Measurements from ENCODE around the gene CFAP65. TPM values are rescaled to one million over a fixed set of nuclear protein-coding genes. Genes with fewer than 3 reads are reported as not detected.

The CFAP65 gene
- total RNA-seq, 5 donors from 2014 or later (not counting 1 experiment from before 2014, with no cell fraction given): 0.16 TPM; not detected in 4

DNA sequence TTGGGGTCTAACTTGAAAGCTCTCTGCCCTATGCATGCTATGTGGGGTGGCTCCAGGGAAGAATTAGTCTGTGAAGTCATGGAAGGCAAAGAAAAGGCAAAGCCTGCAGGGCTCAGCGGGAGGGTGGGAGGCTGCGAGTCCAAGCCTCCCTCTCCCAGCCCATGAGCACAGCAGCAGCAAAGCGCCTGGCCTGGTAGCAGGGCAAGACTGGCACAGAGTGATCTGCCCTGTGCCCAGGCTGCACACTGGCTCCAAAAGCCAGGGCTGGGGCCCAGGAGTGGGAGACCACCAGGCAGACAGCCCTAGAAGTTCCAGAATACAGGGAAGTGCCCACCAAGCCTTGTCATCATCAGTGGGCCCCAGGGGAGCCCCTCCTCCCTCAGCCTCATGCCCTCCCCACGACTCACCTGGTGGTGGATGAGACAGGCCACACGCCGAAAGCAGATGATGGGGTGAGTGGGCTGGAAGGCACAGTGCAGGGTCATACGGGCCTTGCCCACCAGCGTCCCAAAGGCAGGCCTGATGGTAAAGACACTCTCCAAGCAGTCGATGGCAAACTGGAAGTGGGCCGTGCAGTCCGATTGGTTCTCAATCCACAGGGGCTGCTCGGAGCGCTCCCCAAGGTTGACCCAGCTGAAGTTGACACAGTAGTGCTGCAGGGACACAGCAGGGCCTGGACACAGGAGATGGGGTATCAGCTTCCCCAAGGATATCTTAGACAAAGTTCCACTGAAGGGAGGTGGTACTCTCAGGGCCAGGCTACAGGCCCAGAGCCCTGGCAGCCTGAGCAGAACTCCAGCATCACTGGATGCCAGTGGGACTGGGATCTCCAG is 12.1 kb downstream of the CFAP65 start:
- no peak for DNase-seq
- 76% methylated on average over 12 of the region's 13 CpGs for WGBS (ENCODE audit: insufficient coverage)
- H3K27me3 Mint-ChIP-seq: peaks cover 23 to 29% of the 10 kb centered on the region in 2 donors
- no peak overlapping the region for H3K27ac ChIP-seq (ENCODE audit: low read length)
- H3K4me1 ChIP-seq (ENCODE audit: control insufficient read depth in 1 of 2, extremely low read depth in 1 of 2, insufficient read depth in 2 of 2, low read length in 2 of 2): no peaks in the 10 kb centered on the region
- H3K36me3 Mint-ChIP-seq: no peaks in the 10 kb centered on the region
- H3K4me1 Mint-ChIP-seq: no peaks in the 10 kb centered on the region
- ATAC-seq (replicated peaks in 1 of 4): peak in 2 of 4 experiments; percentile 14 to 23
- no peaks in the 10 kb centered on the region for H3K9me3 Mint-ChIP-seq
- no peak overlapping the region for H3K4me3 ChIP-seq (ENCODE audit: control insufficient read depth in 1 of 2, extremely low read depth in 1 of 2, low read length in 1 of 2)
- H3K27ac Mint-ChIP-seq: no peak overlapping the region
- H3K9me3 ChIP-seq: no peaks in the 10 kb centered on the region
- no peaks in the 10 kb centered on the region for H3K36me3 ChIP-seq (ENCODE audit: control insufficient read depth in 2 of 2, extremely low read depth in 1 of 2, insufficient read depth in 1 of 2, low read length in 1 of 2)
- ChIA-PET CTCF (interaction anchor here (0.5 to 1.7 kb wide), 28 partner anchors 9 to 618 kb away, joined by 3 to 23 read pairs (median 4); partner anchors contain the start of gene CFAP65 (in 2 of the 2)), POLR2A (no interaction called here)
- H3K27me3 ChIP-seq (replicated peaks in 1 of 2; ENCODE audit: control insufficient read depth in 2 of 2, extremely low read depth in 1 of 2, insufficient read depth in 2 of 2, low read length in 1 of 2): peaks cover 0 to 52% of the 10 kb centered on the region in 2 experiments
- no peak overlapping the region for H3K4me3 Mint-ChIP-seq

DNA sequence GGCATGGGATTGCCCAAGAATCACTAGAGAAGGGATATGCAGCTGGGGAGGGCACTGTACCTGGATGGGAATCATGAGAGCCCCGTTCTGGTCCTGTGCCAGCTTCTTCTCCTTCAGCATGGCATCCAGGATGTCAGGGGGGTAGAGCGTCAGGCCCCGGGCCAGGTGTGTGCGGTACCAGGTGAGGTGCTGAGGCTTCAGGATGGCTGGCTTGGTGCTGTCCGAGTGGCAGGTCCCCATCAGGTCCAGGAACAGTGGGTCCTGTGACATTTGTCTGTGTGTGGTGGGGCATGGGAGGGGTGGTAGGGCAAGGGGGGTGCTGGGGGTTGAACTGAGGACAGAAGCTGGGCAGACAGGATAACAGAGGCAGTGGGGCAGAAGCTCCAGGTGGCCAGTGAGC is 13.2 kb downstream of the CFAP65 start:
- no peak overlapping the region for H3K4me3 Mint-ChIP-seq
- Histone ChIP-seq H3K27ac (ENCODE audit: low read length) (no peak overlapping the region), H3K4me3 (ENCODE audit: control insufficient read depth in 1 of 2, extremely low read depth in 1 of 2, low read length in 1 of 2) (no peak overlapping the region), H3K4me1 (ENCODE audit: control insufficient read depth in 1 of 2, extremely low read depth in 1 of 2, insufficient read depth in 2 of 2, low read length in 2 of 2) (no peaks in the 10 kb centered on the region), H3K9me3 (no peaks in the 10 kb centered on the region), H3K27me3 (replicated peaks in 1 of 2; ENCODE audit: control insufficient read depth in 2 of 2, extremely low read depth in 1 of 2, insufficient read depth in 2 of 2, low read length in 1 of 2) (peaks cover 0 to 54% of the 10 kb centered on the region in 2 experiments), H3K36me3 (ENCODE audit: control insufficient read depth in 2 of 2, extremely low read depth in 1 of 2, insufficient read depth in 1 of 2, low read length in 1 of 2) (no peaks in the 10 kb centered on the region)
- no peaks in the 10 kb centered on the region for H3K4me1 Mint-ChIP-seq
- no peak overlapping the region for H3K27ac Mint-ChIP-seq
- no peaks in the 10 kb centered on the region for H3K9me3 Mint-ChIP-seq
- ATAC-seq (replicated peaks in 1 of 4) (no peak), DNase-seq (no peak)
- 73% methylated on average over 5 of the region's 5 CpGs for WGBS (ENCODE audit: insufficient coverage)
- H3K36me3 Mint-ChIP-seq: no peaks in the 10 kb centered on the region
- ChIA-PET POLR2A (no interaction called here), CTCF (interaction anchor here (0.7 to 1.5 kb wide), 8 partner anchors 13 to 1693 kb away, joined by 3 to 4 read pairs (median 4); partner anchors contain the start of gene CFAP65 (in 1 of the 2))
- H3K27me3 Mint-ChIP-seq: peaks cover 15 to 23% of the 10 kb centered on the region in 2 donors

DNA sequence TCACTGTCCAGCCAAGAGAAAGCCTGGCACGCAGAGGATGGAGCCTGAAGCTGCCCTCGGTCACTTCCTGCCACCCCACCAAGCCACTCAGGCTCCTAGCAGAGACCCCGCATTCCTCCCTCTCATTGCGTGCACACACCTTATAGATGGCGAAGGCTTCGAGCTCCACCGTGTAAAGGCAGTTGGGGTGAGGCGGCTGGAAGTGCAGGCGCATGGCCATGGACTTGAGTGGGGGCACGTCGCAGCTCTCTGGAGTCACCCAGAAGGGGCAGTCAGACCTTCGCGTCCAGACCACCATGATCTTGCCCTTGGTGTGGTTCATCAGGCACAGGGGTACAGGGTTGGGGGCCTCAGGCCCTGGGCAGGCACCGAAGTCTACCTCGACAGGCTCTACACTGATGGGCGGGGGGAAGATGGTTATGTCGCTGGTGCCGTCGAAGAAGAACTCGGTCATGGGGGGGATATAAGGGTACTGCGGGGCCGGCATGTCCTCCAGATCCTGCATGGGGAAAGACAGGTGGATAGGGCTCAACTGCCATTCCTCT is 13.7 kb downstream of the CFAP65 start:
- ATAC-seq (replicated peaks in 1 of 4) (no peak), DNase-seq (no peak)
- Mint-ChIP-seq H3K9me3 (no peaks in the 10 kb centered on the region), H3K4me3 (no peak overlapping the region), H3K4me1 (no peaks in the 10 kb centered on the region), H3K36me3 (no peaks in the 10 kb centered on the region), H3K27me3 (peaks cover 13 to 24% of the 10 kb centered on the region in 2 donors), H3K27ac (no peak overlapping the region)
- Histone ChIP-seq H3K27ac (ENCODE audit: low read length) (no peak overlapping the region), H3K4me1 (ENCODE audit: control insufficient read depth in 1 of 2, extremely low read depth in 1 of 2, insufficient read depth in 2 of 2, low read length in 2 of 2) (no peaks in the 10 kb centered on the region), H3K9me3 (no peaks in the 10 kb centered on the region), H3K4me3 (ENCODE audit: control insufficient read depth in 1 of 2, extremely low read depth in 1 of 2, low read length in 1 of 2) (no peak overlapping the region), H3K27me3 (replicated peaks in 1 of 2; ENCODE audit: control insufficient read depth in 2 of 2, extremely low read depth in 1 of 2, insufficient read depth in 2 of 2, low read length in 1 of 2) (peaks cover 0 to 52% of the 10 kb centered on the region in 2 experiments), H3K36me3 (ENCODE audit: control insufficient read depth in 2 of 2, extremely low read depth in 1 of 2, insufficient read depth in 1 of 2, low read length in 1 of 2) (no peaks in the 10 kb centered on the region)
- POLR2A ChIA-PET: no interaction called here
- WGBS (ENCODE audit: insufficient coverage): 88% methylated on average over 17 of the region's 22 CpGs
- CTCF ChIA-PET: interaction anchor here (0.7 to 1.5 kb wide), 6 partner anchors 13 to 1692 kb away, joined by 3 to 4 read pairs (median 4); partner anchors contain the start of gene CFAP65 (in 1 of the 2)

DNA sequence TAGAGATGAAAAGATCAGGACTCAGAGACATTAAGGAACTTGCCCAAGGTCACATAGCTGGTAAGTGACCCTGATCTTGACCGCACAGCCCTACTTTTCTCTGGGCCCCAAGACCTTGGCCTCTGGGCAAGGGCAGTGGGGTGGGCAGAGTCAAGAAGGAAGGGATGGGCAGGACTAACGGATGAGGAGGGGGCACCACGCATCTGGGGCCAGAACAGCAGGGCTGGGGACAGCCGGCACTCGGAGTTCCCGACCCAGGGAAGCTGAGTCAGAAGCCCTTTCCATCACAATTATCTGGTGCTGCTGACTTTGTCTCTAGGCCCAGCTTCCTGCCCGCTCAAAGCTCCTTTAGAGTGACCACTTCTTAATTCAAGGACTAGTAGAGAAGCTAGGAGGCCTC is 14.4 kb downstream of the CFAP65 start:
- Histone ChIP-seq H3K4me3 (ENCODE audit: control insufficient read depth in 1 of 2, extremely low read depth in 1 of 2, low read length in 1 of 2) (no peak overlapping the region), H3K9me3 (no peaks in the 10 kb centered on the region), H3K27me3 (replicated peaks in 1 of 2; ENCODE audit: control insufficient read depth in 2 of 2, extremely low read depth in 1 of 2, insufficient read depth in 2 of 2, low read length in 1 of 2) (peaks cover 0 to 48% of the 10 kb centered on the region in 2 experiments), H3K4me1 (ENCODE audit: control insufficient read depth in 1 of 2, extremely low read depth in 1 of 2, insufficient read depth in 2 of 2, low read length in 2 of 2) (no peaks in the 10 kb centered on the region), H3K36me3 (ENCODE audit: control insufficient read depth in 2 of 2, extremely low read depth in 1 of 2, insufficient read depth in 1 of 2, low read length in 1 of 2) (no peaks in the 10 kb centered on the region), H3K27ac (ENCODE audit: low read length) (no peak overlapping the region)
- DNase-seq (no peak), ATAC-seq (replicated peaks in 1 of 4) (no peak)
- WGBS (ENCODE audit: insufficient coverage): 77% methylated on average over 5 of the region's 7 CpGs
- no peaks in the 10 kb centered on the region for H3K4me1 Mint-ChIP-seq
- H3K27me3 Mint-ChIP-seq: peaks cover 7 to 21% of the 10 kb centered on the region in 2 donors
- ChIA-PET CTCF (interaction anchor here (0.7 to 1.5 kb wide), 3 partner anchors 31 to 128 kb away, joined by 3 read pairs; no protein-coding TSS in a partner anchor), POLR2A (no interaction called here)
- H3K27ac Mint-ChIP-seq: no peak overlapping the region
- H3K4me3 Mint-ChIP-seq: no peak overlapping the region
- H3K36me3 Mint-ChIP-seq: no peaks in the 10 kb centered on the region
- no peaks in the 10 kb centered on the region for H3K9me3 Mint-ChIP-seq

DNA sequence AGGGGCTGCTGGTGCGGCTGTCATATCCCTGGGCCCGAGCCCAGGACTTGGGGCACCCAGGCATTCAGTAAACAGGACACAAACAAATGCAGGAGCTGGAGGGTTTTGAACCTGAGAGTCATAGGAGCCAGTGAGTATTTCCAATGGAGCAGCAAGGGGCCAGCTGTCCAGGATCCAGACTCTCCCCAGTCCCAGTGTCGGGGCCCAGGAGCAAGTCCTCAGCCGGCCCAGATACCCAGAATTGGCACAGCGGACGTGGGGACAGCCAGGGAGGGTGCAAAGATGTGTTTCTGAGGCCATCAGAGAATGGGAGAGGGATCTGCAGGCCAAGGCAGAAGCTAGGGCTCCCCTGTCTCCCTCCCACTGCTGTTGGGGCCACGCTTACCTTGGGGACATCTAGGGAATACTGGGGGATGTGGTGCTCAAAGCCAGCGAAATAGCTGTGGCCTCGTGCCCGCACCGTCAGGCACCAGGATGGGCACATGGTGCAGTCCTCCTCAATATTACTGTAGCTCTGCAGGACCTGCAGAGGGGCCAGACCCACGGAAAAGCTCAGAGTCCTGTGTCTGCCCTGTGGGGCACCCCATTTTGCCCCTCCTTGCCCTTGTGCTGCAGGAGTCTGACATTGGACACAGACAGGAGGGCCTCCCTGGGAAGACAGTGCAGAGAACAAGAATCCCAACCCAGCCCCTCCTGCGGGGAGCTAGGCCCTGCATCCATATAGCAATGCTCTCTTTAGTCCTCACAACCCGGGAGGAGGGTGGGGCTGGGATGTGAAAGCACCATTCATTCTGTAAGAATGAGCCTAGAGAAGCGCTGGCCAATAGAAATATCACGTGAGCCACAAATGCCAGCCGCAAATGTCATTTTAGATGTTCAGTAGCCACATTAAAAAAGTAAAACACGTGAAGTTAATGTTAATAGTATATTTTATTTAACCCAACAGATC is 15.4 kb downstream of the CFAP65 start:
- peaks cover 0 to 50% of the 10 kb centered on the region in 2 experiments for H3K27me3 ChIP-seq (replicated peaks in 1 of 2; ENCODE audit: control insufficient read depth in 2 of 2, extremely low read depth in 1 of 2, insufficient read depth in 2 of 2, low read length in 1 of 2)
- no peaks in the 10 kb centered on the region for H3K36me3 ChIP-seq (ENCODE audit: control insufficient read depth in 2 of 2, extremely low read depth in 1 of 2, insufficient read depth in 1 of 2, low read length in 1 of 2)
- H3K4me1 ChIP-seq (ENCODE audit: control insufficient read depth in 1 of 2, extremely low read depth in 1 of 2, insufficient read depth in 2 of 2, low read length in 2 of 2): no peaks in the 10 kb centered on the region
- ChIA-PET POLR2A (no interaction called here), CTCF (interaction anchor here in 1 of 2 donors (0.5 to 0.7 kb wide), 2 partner anchors 31 to 157 kb away, joined by 3 read pairs; no protein-coding TSS in a partner anchor)
- no peak overlapping the region for H3K27ac Mint-ChIP-seq
- H3K27me3 Mint-ChIP-seq: peaks cover 7 to 20% of the 10 kb centered on the region in 2 donors
- H3K4me3 ChIP-seq (ENCODE audit: control insufficient read depth in 1 of 2, extremely low read depth in 1 of 2, low read length in 1 of 2): no peak overlapping the region
- no peak for DNase-seq
- no peak for ATAC-seq (replicated peaks in 1 of 4)
- WGBS (ENCODE audit: insufficient coverage): 73% methylated on average over 7 of the region's 18 CpGs
- no peak overlapping the region for H3K4me3 Mint-ChIP-seq
- no peak overlapping the region for H3K27ac ChIP-seq (ENCODE audit: low read length)
- H3K4me1 Mint-ChIP-seq: no peaks in the 10 kb centered on the region
- no peaks in the 10 kb centered on the region for H3K9me3 ChIP-seq
- H3K9me3 Mint-ChIP-seq: no peaks in the 10 kb centered on the region
- H3K36me3 Mint-ChIP-seq: no peaks in the 10 kb centered on the region

DNA sequence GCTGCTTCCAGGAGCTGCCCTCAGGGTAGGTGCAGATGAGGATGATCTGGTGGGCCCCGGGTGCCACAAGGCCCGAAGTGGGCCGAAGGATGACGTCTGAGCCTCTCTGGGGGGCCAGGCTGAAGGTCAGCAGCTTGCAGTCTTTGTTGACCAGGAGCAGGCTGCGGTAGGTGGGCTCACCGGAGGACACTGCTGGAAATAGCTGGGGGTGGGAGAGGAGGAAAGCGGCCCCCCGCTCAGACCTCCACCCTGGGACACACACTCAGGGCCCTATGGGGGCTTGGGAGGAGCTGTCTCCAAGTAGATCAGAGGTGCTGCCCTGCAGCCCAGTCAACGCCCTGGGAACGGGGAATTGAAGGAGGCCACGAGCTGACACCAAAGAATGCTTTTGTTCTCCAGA is 17.3 kb downstream of the CFAP65 start:
- H3K4me1 Mint-ChIP-seq: no peaks in the 10 kb centered on the region
- H3K27ac ChIP-seq (ENCODE audit: low read length): no peak overlapping the region
- H3K36me3 ChIP-seq (ENCODE audit: control insufficient read depth in 2 of 2, extremely low read depth in 1 of 2, insufficient read depth in 1 of 2, low read length in 1 of 2): no peaks in the 10 kb centered on the region
- H3K4me3 ChIP-seq (ENCODE audit: control insufficient read depth in 1 of 2, extremely low read depth in 1 of 2, low read length in 1 of 2): no peak overlapping the region
- POLR2A ChIA-PET: no interaction called here
- ATAC-seq (replicated peaks in 1 of 4) (no peak), DNase-seq (no peak)
- H3K9me3 ChIP-seq: no peaks in the 10 kb centered on the region
- no peaks in the 10 kb centered on the region for H3K36me3 Mint-ChIP-seq
- WGBS (ENCODE audit: insufficient coverage): 74% methylated on average over 5 of the region's 11 CpGs
- CTCF ChIA-PET: interaction anchor here in 1 of 2 donors (0.6 kb wide), 1 partner anchor 52 kb away, joined by 6 read pairs; no protein-coding TSS in a partner anchor
- H3K9me3 Mint-ChIP-seq: no peaks in the 10 kb centered on the region
- no peak overlapping the region for H3K4me3 Mint-ChIP-seq
- H3K27me3 ChIP-seq (replicated peaks in 1 of 2; ENCODE audit: control insufficient read depth in 2 of 2, extremely low read depth in 1 of 2, insufficient read depth in 2 of 2, low read length in 1 of 2): peaks cover 0 to 39% of the 10 kb centered on the region in 2 experiments
- H3K4me1 ChIP-seq (ENCODE audit: control insufficient read depth in 1 of 2, extremely low read depth in 1 of 2, insufficient read depth in 2 of 2, low read length in 2 of 2): no peaks in the 10 kb centered on the region
- no peak overlapping the region for H3K27ac Mint-ChIP-seq
- peaks cover 3 to 11% of the 10 kb centered on the region in 2 donors for H3K27me3 Mint-ChIP-seq
